Nephron (organoid): ENCODE results near the gene PLOD1.

ENCODE experiments used
- H3K27ac Mint-ChIP-seq, 3 experiments: 2 replicates each; pipeline ENCODE4 v1.8.0; 2020; ENCODE audit warnings: mixed read lengths in 3 of 3, mild to moderate bottlenecking in 2 of 3, moderate library complexity in 1 of 3
- H3K27me3 Mint-ChIP-seq: 2 replicates; pipeline ENCODE4 v1.8.0; 2021; ENCODE audit warnings: low read depth, mild to moderate bottlenecking, moderate library complexity, mixed read lengths
- H3K36me3 Mint-ChIP-seq: 2 replicates; pipeline ENCODE4 v1.8.0; 2020; ENCODE audit warnings: low read depth, mixed read lengths
- H3K4me1 Mint-ChIP-seq: 2 replicates; pipeline ENCODE4 v1.8.0; 2020; ENCODE audit warnings: mixed read lengths
- H3K4me3 Mint-ChIP-seq, 3 experiments: 2 replicates each; pipeline ENCODE4 v1.8.0; 2020; ENCODE audit warnings: mild to moderate bottlenecking in 3 of 3, mixed read lengths in 3 of 3, moderate library complexity in 2 of 3
- H3K9me3 Mint-ChIP-seq: 2 replicates; pipeline ENCODE4 v1.8.0; 2020; ENCODE audit warnings: mixed read lengths
- CTCF ChIP-seq, 3 experiments: fragments of 200-600 bp; sonication (generic); IDR thresholded peaks; one replicate each; pipeline ENCODE4 v1.5.0; 2021; ENCODE audit warnings: antibody characterized with exemption in 3 of 3; ENCODE audit not compliant: unreplicated experiment in 3 of 3

Gene PLOD1

GRCh38 chr1:11990303-11991032 is 56.0 kb downstream of the PLOD1 start:
- no peak for TF ChIP-seq CTCF (IDR thresholded peaks at IDR 0.05; ENCODE audit: unreplicated experiment in 3 of 3)
- no peak overlapping the region for H3K4me3 Mint-ChIP-seq
- no peak overlapping the region for H3K27ac Mint-ChIP-seq
- H3K27me3 Mint-ChIP-seq, result no peaks in the 10 kb centered on the region
- H3K9me3 Mint-ChIP-seq, result no peaks in the 10 kb centered on the region
- H3K36me3 Mint-ChIP-seq, result peaks cover 58% of the 10 kb centered on the region
- H3K4me1 Mint-ChIP-seq, result no peaks in the 10 kb centered on the region

- Mint-ChIP-seq H3K27ac (no peak overlapping the region), H3K36me3 (peaks cover 64% of the 10 kb centered on the region), H3K4me1 (no peaks in the 10 kb centered on the region), H3K4me3 (no peak overlapping the region), H3K9me3 (no peaks in the 10 kb centered on the region), H3K27me3 (no peaks in the 10 kb centered on the region)
- TF ChIP-seq CTCF (IDR thresholded peaks at IDR 0.05; ENCODE audit: unreplicated experiment in 3 of 3), result no peak
Measured at GRCh38 chr1:11991969-11992676, 57.6 kb downstream of the PLOD1 start.

- no peak for TF ChIP-seq CTCF (IDR thresholded peaks at IDR 0.05; ENCODE audit: unreplicated experiment in 3 of 3)
- Mint-ChIP-seq H3K9me3 (no peaks in the 10 kb centered on the region), H3K4me3 (no peak overlapping the region), H3K36me3 (peaks cover 65% of the 10 kb centered on the region), H3K4me1 (no peaks in the 10 kb centered on the region), H3K27ac (no peak overlapping the region), H3K27me3 (no peaks in the 10 kb centered on the region)
Measured at GRCh38 chr1:11997081-11997850, 62.7 kb downstream of the PLOD1 start.

GRCh38 chr1:11998636-11999035 is 64.1 kb downstream of the PLOD1 start:
- no peak overlapping the region for H3K27ac Mint-ChIP-seq
- no peak overlapping the region for H3K4me3 Mint-ChIP-seq
- no peaks in the 10 kb centered on the region for H3K4me1 Mint-ChIP-seq
- H3K36me3 Mint-ChIP-seq, result peaks cover 72% of the 10 kb centered on the region
- H3K27me3 Mint-ChIP-seq, result no peaks in the 10 kb centered on the region
- H3K9me3 Mint-ChIP-seq, result no peaks in the 10 kb centered on the region
- TF ChIP-seq CTCF (IDR thresholded peaks at IDR 0.05; ENCODE audit: unreplicated experiment in 3 of 3), result no peak

GRCh38 chr1:11999236-11999635 is 64.7 kb downstream of the PLOD1 start:
- no peaks in the 10 kb centered on the region for H3K27me3 Mint-ChIP-seq
- no peaks in the 10 kb centered on the region for H3K9me3 Mint-ChIP-seq
- H3K4me1 Mint-ChIP-seq, result no peaks in the 10 kb centered on the region
- no peak overlapping the region for H3K4me3 Mint-ChIP-seq
- H3K27ac Mint-ChIP-seq, result no peak overlapping the region
- H3K36me3 Mint-ChIP-seq, result peaks cover 78% of the 10 kb centered on the region
- no peak for TF ChIP-seq CTCF (IDR thresholded peaks at IDR 0.05; ENCODE audit: unreplicated experiment in 3 of 3)
